GM23338 (cell line): Measurements from ENCODE around the gene SEC63.

Experiments used
- CTCF ChIP-seq, 2 experiments: fragments of 200-600 bp in 1 of 2; sonication (generic) in 1 of 2; conservative IDR thresholded peaks; 2 replicates each; pipeline versions ENCODE4 v1.5.1 to v1.6.1; 2016 to 2017; ENCODE audit warnings: antibody characterized with exemption in 2 of 2, low read depth in 2 of 2, mild to moderate bottlenecking in 2 of 2, moderate library complexity in 1 of 2
- EZH2 ChIP-seq: fragments of 200-600 bp; sonication (generic); IDR thresholded peaks from one replicate; pipeline ENCODE4 v1.8.0; 2017; ENCODE audit warnings: antibody characterized with exemption, mild to moderate bottlenecking, low read depth; ENCODE audit not compliant: unreplicated experiment
- EZH2phosphoT487 ChIP-seq: fragments of 200-600 bp; sonication (generic); IDR thresholded peaks from one replicate; pipeline ENCODE4 v1.8.1; 2018; ENCODE audit warnings: antibody characterized with exemption; ENCODE audit not compliant: unreplicated experiment
- JUNB ChIP-seq: IDR thresholded peaks from one replicate; pipeline ENCODE4 v1.6.1; 2016; ENCODE audit warnings: antibody characterized with exemption; ENCODE audit not compliant: unreplicated experiment
- REST ChIP-seq: IDR thresholded peaks from one replicate; pipeline ENCODE4 v1.6.1; 2018; ENCODE audit warnings: antibody characterized with exemption; ENCODE audit not compliant: unreplicated experiment

GRCh38 chr6:107847844-107848802 lies 109.9 kb downstream of the SEC63 start:
- peak; percentile 79 to 91 for TF ChIP-seq CTCF (conservative IDR thresholded peaks at IDR 0.05; ENCODE audit: low read depth in 2 of 2)
- TF ChIP-seq EZH2: no peak
- no peak for TF ChIP-seq REST
- no peak for TF ChIP-seq JUNB
- no peak for TF ChIP-seq EZH2phosphoT487
